ENCODE results near the gene CHST8. TPM values are rescaled to one million over a fixed set of nuclear protein-coding genes. Genes with fewer than 3 reads are reported as not detected.

Gene CHST8
- total and polyA plus RNA-seq, 2 of the 13 experiments (the other 11 are each of a cell fraction or from before 2014, with no cell fraction given): not detected

- TF ChIP-seq SALL2 (CRISPR knock-in tag; IDR thresholded peaks at IDR 0.05) (no peak), SP1 (IDR thresholded peaks at IDR 0.05) (no peak), SP1 (CRISPR knock-in tag; IDR thresholded peaks at IDR 0.05) (no peak), PRDM10 (CRISPR knock-in tag; IDR thresholded peaks at IDR 0.05; ENCODE audit: low read depth) (no peak), NR2F1 (CRISPR knock-in tag; IDR thresholded peaks at IDR 0.05) (no peak)
Observed at GRCh38 chr19:33821871-33822270, 200.1 kb downstream of the CHST8 start (continued).

Other genes starting within 250 kb of the CHST8 start
- gene CEBPG, start 248.2 kb upstream of the CHST8 start, total RNA-seq (2016; rRNA removed; fragmentation: Illumina TruSeq; extraction: Trizol): 34.3 and 49.8 TPM in 2 replicates
- 25.7 and 26.6 TPM in 2 replicates for gene CEBPG, start 248.2 kb upstream of the CHST8 start, polyA plus RNA-seq (2011; rRNA removed)
- 75.1 and 81.0 TPM in 2 replicates for gene PEPD, start 100.2 kb upstream of the CHST8 start, total RNA-seq (2016; rRNA removed; fragmentation: Illumina TruSeq; extraction: Trizol)
- gene PEPD, start 100.2 kb upstream of the CHST8 start, polyA plus RNA-seq (2011; rRNA removed): 60.7 and 63.7 TPM in 2 replicates
- gene KCTD15, start 174.9 kb downstream of the CHST8 start, total RNA-seq (2016; rRNA removed; fragmentation: Illumina TruSeq; extraction: Trizol): 13.4 and 16.7 TPM in 2 replicates
- gene KCTD15, start 174.9 kb downstream of the CHST8 start, polyA plus RNA-seq (2011; rRNA removed): 13.2 and 19.1 TPM in 2 replicates

All from HepG2 (cell line).